ENCODE results near the gene OR4M1. TPM values are rescaled to one million over a fixed set of nuclear protein-coding genes. Genes with fewer than 3 reads are reported as not detected.
"Not testable (repeated sequence)": the region's sequence is repeated elsewhere in the genome, so short reads cannot be mapped to it uniquely, and the experiment has no call there.

OR4M1 gene
- total RNA-seq, 1 donor from 2014 or later: not detected

GRCh38 chr14:19823178-19823577, 49.9 kb downstream of the OR4M1 start:
- Mint-ChIP-seq H3K27me3 (no peaks in the 10 kb centered on the region), H3K9me3 (peaks cover 5% of the 10 kb centered on the region), H3K27ac (no peak overlapping the region), H3K36me3 (ENCODE audit: low read depth) (no peaks in the 10 kb centered on the region), H3K4me1 (no peaks in the 10 kb centered on the region), H3K4me3 (no peak overlapping the region)
- no peak for DNase-seq
- CTCF ChIA-PET: interaction anchor here (0.6 kb wide), 1 partner anchor 841 kb away, joined by 3 read pairs; no protein-coding TSS in a partner anchor
- ATAC-seq (ENCODE audit: low read depth): no peak
- intact Hi-C loops (cut with micrococcal nuclease): no loop called here
- TF ChIP-seq CTCF (IDR thresholded peaks at IDR 0.05): no peak
- POLR2A ChIA-PET: no interaction called here

GRCh38 chr14:19823765-19824164, 50.5 kb downstream of the OR4M1 start:
- ATAC-seq (ENCODE audit: low read depth) (no peak), DNase-seq (no peak)
- Mint-ChIP-seq H3K27ac (no peak overlapping the region), H3K36me3 (ENCODE audit: low read depth) (no peaks in the 10 kb centered on the region), H3K27me3 (no peaks in the 10 kb centered on the region), H3K4me1 (no peaks in the 10 kb centered on the region), H3K4me3 (no peak overlapping the region), H3K9me3 (peaks cover 5% of the 10 kb centered on the region)
- intact Hi-C loops (cut with micrococcal nuclease): no loop called here
- TF ChIP-seq CTCF (IDR thresholded peaks at IDR 0.05): no peak
- ChIA-PET CTCF (interaction anchor here (0.6 kb wide), 1 partner anchor 840 kb away, joined by 3 read pairs; no protein-coding TSS in a partner anchor), POLR2A (no interaction called here)

GRCh38 chr14:19827626-19828244, 54.4 kb downstream of the OR4M1 start:
- CTCF ChIA-PET: not testable (repeated sequence)

GRCh38 chr14:19828314-19828713, 55.0 kb downstream of the OR4M1 start:
- ChIA-PET POLR2A (no interaction called here), CTCF (no interaction called here)
- no peaks in the 10 kb centered on the region for H3K36me3 Mint-ChIP-seq (ENCODE audit: low read depth)
- ATAC-seq (ENCODE audit: low read depth) (no peak), DNase-seq (no peak)
- H3K27me3 Mint-ChIP-seq: no peaks in the 10 kb centered on the region
- no peak for TF ChIP-seq CTCF (IDR thresholded peaks at IDR 0.05)
- no peak overlapping the region for H3K4me3 Mint-ChIP-seq
- H3K27ac Mint-ChIP-seq: no peak overlapping the region
- intact Hi-C loops (cut with micrococcal nuclease): no loop called here
- H3K9me3 Mint-ChIP-seq: peaks cover 3% of the 10 kb centered on the region
- H3K4me1 Mint-ChIP-seq: no peaks in the 10 kb centered on the region

More at GRCh38 chr14:19827626-19828244, 54.4 kb downstream of the OR4M1 start:
- H3K27me3 Mint-ChIP-seq; DNase-seq; POLR2A ChIA-PET; ATAC-seq (ENCODE audit: low read depth); H3K27ac Mint-ChIP-seq; H3K4me1 Mint-ChIP-seq; H3K36me3 Mint-ChIP-seq (ENCODE audit: low read depth); H3K4me3 Mint-ChIP-seq; intact Hi-C loops (cut with micrococcal nuclease); H3K9me3 Mint-ChIP-seq: not testable (repeated sequence)

Other genes starting within 250 kb of the OR4M1 start
- not detected in 2 replicates for gene OR11H2, start 59.6 kb upstream of the OR4M1 start, total RNA-seq
- gene OR4Q3, start 29.9 kb upstream of the OR4M1 start, total RNA-seq: not detected in 2 replicates
- gene OR4N2, start 30.3 kb downstream of the OR4M1 start, total RNA-seq: not detected in 2 replicates
- gene OR4K2, start 101.6 kb downstream of the OR4M1 start, total RNA-seq: not detected in 2 replicates
- not detected in 2 replicates for gene OR4K5, start 147.1 kb downstream of the OR4M1 start, total RNA-seq
- gene OR4K1, start 157.4 kb downstream of the OR4M1 start, total RNA-seq: not detected in 2 replicates
- not detected in 2 replicates for gene OR4K15, start 202.1 kb downstream of the OR4M1 start, total RNA-seq
- gene OR4Q2, start 228.7 kb downstream of the OR4M1 start, total RNA-seq: not detected in 2 replicates
- not detected in 2 replicates for gene OR4K14, start 245.8 kb downstream of the OR4M1 start, total RNA-seq